HG03045 (cell line): ENCODE results near the gene ITGB3.

Source experiments
- ATAC-seq: cut with Tn5 transposase; IDR thresholded peaks from one replicate; pipeline ENCODE4 v1.9.1; 2021; ENCODE audit warnings: mild to moderate bottlenecking, moderate library complexity; ENCODE audit not compliant: unreplicated experiment

The ITGB3 gene

DNA sequence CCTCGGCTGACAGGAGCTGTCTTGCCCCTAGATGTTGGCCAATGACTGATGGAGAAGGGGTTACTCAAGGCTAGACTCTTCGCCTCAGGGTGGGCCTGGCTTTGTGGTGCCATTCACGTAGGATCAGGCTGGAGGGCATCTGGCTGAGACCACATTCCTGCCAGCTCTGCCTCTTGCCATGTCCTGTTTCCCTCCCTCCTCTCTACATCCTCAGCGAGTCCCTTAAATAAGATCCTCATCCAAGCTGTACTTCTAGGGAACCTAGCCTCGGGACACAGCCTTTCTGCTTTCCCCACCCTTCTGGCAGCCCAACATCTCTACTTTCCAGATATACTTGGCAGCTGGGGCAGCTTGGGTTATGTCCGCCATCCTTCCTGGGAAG lies 42.2 kb downstream of the ITGB3 start:
- no peak for ATAC-seq

DNA sequence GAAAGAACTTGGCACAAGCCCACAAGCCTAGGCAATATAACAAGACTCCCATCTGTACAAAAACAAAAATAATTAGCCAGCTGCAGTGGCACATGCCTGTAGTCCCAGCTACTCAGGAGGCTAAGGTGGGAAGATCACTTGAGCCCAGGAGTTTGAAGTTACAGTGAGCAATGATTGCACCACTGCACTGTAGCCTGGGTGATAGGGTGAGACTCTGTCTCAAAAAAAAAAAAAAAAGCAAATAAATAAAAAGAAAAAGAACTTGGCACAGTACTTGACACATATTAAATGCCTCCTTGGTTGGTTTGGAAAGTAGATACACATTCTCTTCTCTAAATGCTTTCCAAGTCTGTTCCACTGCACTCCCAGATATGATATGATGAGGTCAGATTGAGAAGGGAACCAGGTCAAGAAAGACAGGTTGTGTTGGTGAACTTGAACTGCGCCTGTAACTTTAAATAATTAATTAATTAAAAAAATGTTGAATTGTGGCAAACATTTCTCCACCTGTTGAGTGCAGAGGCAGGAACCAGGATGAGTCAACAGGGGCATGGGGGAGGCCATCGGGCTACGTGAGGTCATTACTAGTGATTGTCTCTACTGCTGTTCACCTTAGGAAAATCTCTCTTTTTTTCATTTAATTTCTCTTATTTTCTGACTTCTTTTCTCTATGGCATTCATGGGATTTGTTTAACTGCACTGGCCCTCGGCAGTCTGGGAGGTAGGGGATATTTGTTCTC lies 44.2 kb downstream of the ITGB3 start:
- ATAC-seq = no peak

DNA sequence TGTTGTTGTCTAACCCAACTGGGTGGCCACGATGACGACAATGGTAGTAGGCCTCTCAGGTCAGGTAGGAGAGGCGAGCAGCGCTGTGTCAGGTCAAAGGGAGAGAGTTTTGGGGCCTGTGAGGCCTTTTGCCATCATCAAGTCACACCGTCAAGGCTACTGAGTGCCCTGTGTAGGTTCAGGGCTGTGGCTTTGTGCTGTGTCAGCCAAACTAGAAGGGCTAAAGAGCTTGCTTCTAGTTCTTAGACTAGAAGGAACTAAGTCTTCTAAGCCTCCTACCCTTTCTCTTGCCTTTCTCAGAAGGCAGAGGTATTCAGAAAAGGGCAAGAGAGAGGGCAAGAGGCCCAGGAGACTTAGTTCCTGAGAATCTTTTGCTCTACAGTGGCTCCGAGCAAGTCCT lies 45.1 kb downstream of the ITGB3 start:
- ATAC-seq = no peak

- no peak for ATAC-seq
Observed at GRCh38 chr17:47299239-47299910, 45.7 kb downstream of the ITGB3 start.

- ATAC-seq = no peak
Observed at GRCh38 chr17:47300718-47301117, 47.1 kb downstream of the ITGB3 start.

DNA sequence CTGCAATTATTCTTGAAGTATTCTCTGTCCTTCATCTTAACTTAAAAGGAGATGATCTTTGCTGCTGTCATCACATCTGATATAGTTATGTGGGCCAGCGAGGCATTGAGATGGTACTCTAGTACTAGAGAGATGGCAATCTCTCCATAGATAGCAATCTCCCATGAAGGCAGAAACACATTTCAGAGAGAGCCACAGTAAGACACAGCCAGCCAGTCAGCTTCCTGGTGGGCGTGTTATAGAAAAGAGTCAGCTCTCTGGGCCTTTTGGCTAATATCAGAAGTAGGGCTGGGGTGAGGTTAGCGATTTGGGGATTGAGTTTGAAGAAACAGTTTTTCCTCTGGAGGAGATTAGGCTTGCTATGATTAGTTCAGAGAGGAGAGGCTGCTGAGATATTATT lies 47.5 kb downstream of the ITGB3 start:
- no peak for ATAC-seq

DNA sequence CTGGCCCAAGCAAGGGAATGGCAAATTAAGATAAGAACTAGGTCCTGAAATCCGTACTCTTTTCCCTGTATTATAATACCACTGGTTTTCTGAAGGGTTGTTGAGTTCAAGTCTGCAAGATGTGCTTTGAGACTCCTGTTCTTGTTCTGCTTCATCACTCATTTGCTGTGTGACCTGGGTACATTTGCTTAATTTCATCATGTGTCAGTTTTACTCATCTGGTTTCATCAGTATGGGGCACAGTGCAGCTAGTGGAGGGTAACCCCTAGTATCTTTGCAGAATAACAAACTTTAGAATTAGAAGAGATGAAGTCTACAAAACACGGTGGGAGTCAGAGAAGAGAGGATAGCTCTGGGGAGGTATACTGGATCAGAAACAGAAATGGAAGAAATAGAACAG lies 48.2 kb downstream of the ITGB3 start:
- ATAC-seq = no peak

- ATAC-seq = no peak
Observed at GRCh38 chr17:47304186-47304585, 50.6 kb downstream of the ITGB3 start.

DNA sequence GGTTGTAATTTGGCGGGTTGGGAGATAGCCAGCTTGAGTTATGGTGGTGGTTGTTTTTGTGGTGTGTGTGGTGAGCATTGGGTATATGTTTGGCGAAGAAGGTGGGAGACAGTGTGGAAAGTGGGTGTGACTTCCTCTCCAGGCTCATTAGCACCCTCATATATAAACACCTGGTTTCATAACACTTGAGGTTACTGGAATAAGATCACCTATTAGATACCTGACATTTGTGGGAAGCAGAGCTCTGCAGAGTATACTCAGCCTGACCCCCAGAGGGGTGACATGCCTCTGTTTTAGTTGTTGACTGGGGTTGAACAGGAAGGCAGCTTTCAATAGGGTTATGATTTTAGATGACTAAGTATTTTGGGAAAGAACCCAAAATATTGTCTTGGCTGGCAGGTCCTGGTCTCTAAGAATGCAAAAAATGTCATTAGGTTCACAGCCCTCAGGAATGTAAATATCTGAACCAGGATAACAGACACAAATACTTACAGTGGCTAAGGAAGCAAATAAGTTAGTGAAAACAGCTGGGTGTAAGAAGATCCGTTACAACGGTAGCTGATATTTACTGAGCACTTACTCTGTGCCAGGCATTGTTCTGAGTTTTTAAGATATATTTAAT lies 51.8 kb downstream of the ITGB3 start:
- ATAC-seq = no peak

- no peak for ATAC-seq
Observed at GRCh38 chr17:47310186-47310733, 56.6 kb downstream of the ITGB3 start.

DNA sequence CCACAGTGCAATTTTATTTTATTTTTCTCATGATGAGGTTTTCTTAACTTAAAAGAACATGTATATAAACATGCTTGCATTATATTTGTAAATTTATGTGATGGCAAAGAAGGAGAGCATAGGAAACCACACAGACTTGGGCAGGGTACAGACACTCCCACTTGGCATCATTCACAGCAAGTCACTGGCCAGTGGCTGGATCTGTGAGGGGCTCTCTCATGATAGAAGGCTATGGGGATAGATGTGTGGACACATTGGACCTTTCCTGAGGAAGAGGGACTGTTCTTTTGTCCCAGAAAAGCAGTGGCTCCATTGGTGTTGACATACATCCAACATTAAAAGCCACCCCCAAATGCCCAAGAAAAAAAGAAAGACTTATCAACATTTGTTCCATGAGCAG lies 57.8 kb downstream of the ITGB3 start:
- ATAC-seq = no peak

DNA sequence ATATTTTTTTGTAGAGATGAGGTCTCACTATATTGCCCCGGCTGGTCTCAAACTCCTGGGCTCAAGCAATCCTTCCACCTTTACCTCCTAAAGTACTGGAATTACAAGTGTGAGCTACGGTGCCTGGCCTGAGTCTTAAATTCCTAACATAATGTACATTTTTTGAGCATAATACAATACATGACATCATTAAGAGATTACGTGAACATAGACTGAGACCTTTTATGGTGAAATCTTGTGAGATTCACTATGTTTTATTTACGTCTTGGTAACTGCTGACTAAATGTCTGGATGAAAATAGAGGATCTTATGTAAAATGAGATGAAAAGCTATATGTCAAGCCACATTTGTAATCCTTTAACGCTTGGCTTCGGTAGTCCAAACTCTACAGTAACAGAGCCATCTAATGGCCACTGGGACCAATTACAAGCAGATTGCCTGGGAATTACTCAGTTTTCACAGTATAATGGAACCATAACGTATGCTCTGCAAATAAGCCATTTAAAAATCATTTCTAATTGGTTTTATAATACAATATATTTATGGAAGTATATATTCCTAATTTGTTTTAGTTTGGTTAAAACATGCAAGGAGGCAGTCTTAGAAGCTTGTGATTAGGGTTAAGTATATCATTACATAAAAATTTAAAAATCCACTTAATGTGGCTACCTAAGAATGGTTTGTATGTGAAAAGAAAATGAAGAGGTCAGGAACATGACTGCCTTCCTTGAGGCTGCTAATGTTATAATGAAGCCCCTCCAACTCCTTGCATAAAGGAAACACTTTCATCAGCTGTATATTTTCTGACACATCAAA lies 62.0 kb downstream of the ITGB3 start:
- no peak for ATAC-seq

- ATAC-seq = no peak
Observed at GRCh38 chr17:47316311-47316710, 62.7 kb downstream of the ITGB3 start.

DNA sequence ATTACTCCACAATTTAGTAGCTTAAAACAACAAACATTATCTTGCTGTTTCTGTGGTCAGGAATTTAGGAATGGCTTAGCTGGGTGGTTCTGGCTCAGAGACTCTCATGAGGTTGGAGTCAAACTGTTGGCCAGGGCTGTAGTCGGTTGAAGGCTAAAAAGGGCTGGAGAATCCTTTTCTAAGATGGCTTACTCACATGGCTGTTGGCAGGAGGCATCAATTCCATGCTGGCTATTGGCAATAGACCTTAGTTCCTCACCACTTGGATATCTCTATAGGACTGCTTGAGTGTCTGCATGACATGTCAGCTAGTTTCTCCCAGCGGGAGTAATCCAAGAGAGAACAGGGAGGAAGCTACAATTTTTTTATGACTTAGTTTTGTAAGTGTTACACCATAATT lies 63.5 kb downstream of the ITGB3 start:
- no peak for ATAC-seq

- no peak for ATAC-seq
Observed at GRCh38 chr17:47318197-47318918, 64.7 kb downstream of the ITGB3 start.

DNA sequence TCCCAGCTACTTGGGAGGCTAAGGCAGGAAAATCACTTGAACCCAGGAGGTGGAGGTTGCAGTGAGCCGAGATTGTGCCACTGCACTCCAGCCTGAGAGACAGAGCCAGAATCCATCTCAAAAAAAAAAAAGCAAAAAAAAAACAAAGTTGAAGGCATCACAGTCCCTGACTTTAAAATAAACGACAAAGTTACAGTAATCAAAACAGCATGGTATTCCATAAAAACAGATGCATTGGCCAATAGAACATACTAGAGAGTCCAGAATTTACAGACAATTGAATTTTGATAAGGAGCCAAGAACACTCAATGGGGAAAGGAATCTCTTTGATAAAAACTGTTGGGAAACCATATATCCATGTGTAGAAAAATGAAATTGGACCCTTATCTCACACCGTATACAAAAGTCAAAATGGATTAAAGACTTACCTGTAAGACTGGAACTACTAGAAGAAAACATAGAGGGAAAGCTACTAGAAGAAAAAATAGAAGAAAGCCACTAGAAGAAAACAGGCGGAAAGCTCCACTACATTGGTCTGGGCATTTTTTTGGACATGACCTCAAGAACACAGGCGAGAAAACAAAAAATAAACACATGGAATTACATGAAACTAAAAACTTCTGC lies 67.4 kb downstream of the ITGB3 start:
- ATAC-seq = no peak

DNA sequence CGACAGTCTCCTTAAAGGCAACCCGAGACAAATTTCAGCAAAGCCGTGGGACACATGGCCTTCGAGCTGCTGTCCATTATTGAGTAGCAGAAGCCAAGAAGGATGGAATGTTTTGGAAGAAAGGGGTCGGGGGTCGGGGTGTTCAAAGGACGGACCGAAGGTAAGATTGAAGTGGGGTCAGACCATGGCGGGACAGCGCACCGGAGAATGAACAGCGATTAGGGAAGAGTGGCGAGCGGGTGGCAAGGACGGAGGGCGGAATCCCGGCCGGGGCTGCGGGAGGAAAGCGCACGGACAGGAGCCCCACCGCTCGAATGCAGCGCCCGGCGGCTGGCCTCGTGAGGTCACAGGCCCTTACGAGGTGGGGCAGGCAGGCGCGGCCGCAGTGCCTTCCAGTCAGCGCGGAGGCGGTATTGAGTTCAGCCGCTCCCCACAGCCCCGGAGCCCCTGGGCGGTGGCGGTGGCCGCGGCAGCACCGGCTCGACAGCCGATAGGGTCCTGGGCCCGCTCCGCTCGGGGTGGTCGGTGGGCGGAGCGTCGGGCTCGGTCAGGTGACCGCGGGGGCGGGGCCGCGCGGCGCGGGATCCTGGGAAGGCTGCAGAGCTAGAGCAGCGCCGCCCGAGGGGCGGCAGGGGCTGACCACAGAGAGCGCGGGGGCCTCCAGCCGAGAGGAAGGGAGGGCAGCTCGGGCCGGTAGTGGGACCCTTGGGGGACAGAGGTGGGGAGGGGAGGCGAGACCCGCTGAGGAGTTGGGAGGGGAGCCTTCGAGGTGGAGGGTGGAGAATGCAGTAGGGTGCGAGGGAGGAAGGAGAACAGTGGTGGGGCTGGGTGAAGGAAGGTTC lies 70.0 kb downstream of the ITGB3 start, which contains the start of gene EFCAB13:
EFCAB13 (plus strand) TSS at position 574 of the 842 bp plus-strand sequence. CDS start 4,399 bp downstream, outside the sequence.
- ATAC-seq = peak; percentile 83

DNA sequence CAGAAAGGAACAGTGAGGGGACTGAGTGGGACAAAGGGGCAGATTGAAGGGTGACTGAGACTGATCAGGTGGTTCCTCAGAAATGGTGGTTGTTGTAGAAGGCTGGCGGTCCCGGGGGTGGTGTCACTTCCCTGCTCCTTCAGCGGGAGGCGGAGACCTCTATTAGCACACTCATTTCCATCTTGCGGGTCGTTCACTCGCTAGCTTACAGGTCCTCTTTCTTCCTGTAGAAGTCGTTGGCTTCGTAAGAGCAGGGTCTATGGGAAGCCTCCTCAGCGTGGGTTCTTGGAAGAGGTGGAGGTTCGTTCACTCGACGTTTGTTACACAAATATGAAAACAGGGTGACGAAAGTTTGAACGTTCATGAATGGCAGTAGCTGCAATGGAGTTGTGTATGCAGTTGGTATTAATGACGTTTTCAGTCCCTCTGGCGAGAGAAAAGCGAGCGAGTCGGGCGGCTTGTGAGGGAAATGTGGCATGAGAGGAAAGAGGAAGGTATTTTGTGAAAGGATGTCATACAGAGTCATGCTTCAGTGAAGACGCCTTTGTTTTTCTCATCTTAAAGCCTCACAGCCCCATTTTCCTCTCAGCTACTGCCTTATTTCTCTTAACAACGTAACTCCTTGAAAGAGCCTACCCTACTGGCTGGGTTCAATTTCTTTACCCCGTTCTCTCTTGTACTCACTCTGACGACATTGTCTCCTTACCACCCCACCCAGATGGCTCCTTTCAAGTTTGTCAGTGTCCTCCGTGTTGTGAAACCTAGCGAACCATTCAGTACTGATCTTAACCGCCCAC lies 70.8 kb downstream of the ITGB3 start:
- ATAC-seq = peak; percentile 46
